Uterus (tissue), 4 donors: Measurements from ENCODE around the gene SIN3B. TPM values are rescaled to one million over a fixed set of nuclear protein-coding genes. Genes with fewer than 3 reads are reported as not detected.

ENCODE experiments used
- DNase-seq, 2 donors: peaks; one replicate each; pipeline ENCODE4 v3.0.0-alpha.2; 2019 to 2020
- H3K27ac ChIP-seq, 2 donors: fragments of 200-600 bp; sonication (generic); 1 replicate in 1 of 2; 2 replicates in 1 of 2; pipeline ENCODE4 v1.5.1; 2016 to 2018
- H3K27me3 ChIP-seq, 2 donors: fragments of 200-600 bp; sonication (generic); one replicate each; pipeline ENCODE4 v1.5.1; 2018 to 2019; ENCODE audit warnings: control low read depth in 1 of 2
- H3K36me3 ChIP-seq, 2 donors: fragments of 200-600 bp; sonication (generic); one replicate each; pipeline ENCODE4 v1.5.1; 2019; ENCODE audit warnings: control low read depth in 1 of 2
- H3K4me1 ChIP-seq, 2 donors: fragments of 200-600 bp; sonication (generic); one replicate each; pipeline ENCODE4 v1.5.1; 2018 to 2019; ENCODE audit warnings: control low read depth in 1 of 2
- H3K4me3 ChIP-seq, 2 donors: fragments of 200-600 bp; sonication (generic); 1 replicate in 1 of 2; 2 replicates in 1 of 2; pipeline ENCODE4 v1.5.1; 2018 to 2019; ENCODE audit warnings: mild to moderate bottlenecking in 1 of 2
- H3K9me3 ChIP-seq, 2 donors: fragments of 200-600 bp; sonication (generic); one replicate each; pipeline ENCODE4 v1.5.1; 2019; ENCODE audit warnings: control low read depth in 1 of 2
- CTCF ChIP-seq, 4 experiments: fragments of 200-600 bp in 2 of 4; fragments of 450-650 bp in 2 of 4; sonication (generic) in 2 of 4; IDR thresholded peaks; one replicate each; pipeline ENCODE4 v1.5.1; 2016 to 2019; ENCODE audit warnings: antibody characterized with exemption in 4 of 4, mild to moderate bottlenecking in 2 of 4, moderate library complexity in 1 of 4
- POLR2A ChIP-seq, 2 donors: fragments of 450-650 bp; IDR thresholded peaks; one replicate each; pipeline ENCODE4 v1.6.1; 2016; ENCODE audit warnings: antibody characterized with exemption in 2 of 2, mild to moderate bottlenecking in 1 of 2, moderate library complexity in 1 of 2
- intact Hi-C: fragments of 100-400 bp; cut with DNase I; formaldehyde crosslinking; loops from one replicate; pipeline ENCODE4 v1.15.1; 2023; ENCODE audit warnings: low total_unique reads
- total RNA-seq, 4 donors: library from RNA; depleted of rRNA in 3 of 4; stranded (reverse); fragments of >200 nt in 3 of 4; gene quantifications; one replicate each; pipeline versions ENCODE4 v1.1.0 to v1.2.4, GENCODE V29; 2014 to 2023
- donor health status: DM: yes; HTN: yes; CAD: no.

SIN3B gene
- total RNA-seq, 4 donors from 2014 or later, result 21.2 to 149 (median 92.3) TPM

- Histone ChIP-seq H3K4me3 (no peak overlapping the region), H3K4me1 (no peaks in the 10 kb centered on the region), H3K36me3 (no peaks in the 10 kb centered on the region), H3K27ac (no peak overlapping the region), H3K9me3 (no peaks in the 10 kb centered on the region), H3K27me3 (no peaks in the 10 kb centered on the region)
- no peak for TF ChIP-seq CTCF (IDR thresholded peaks at IDR 0.05)
- TF ChIP-seq POLR2A (IDR thresholded peaks at IDR 0.05), result no peak
- intact Hi-C loops, result no loop called here
- DNase-seq, result no peak
Observed at GRCh38 chr19:16807549-16808284, 21.5 kb upstream of the SIN3B start.

GRCh38 chr19:16814526-16815100, 14.6 kb upstream of the SIN3B start:
- H3K27me3 ChIP-seq, result no peaks in the 10 kb centered on the region
- no peak overlapping the region for H3K27ac ChIP-seq
- no peak for DNase-seq
- H3K4me1 ChIP-seq, result no peaks in the 10 kb centered on the region
- H3K4me3 ChIP-seq, result no peak overlapping the region
- no peak for TF ChIP-seq POLR2A (IDR thresholded peaks at IDR 0.05)
- no peak for TF ChIP-seq CTCF (IDR thresholded peaks at IDR 0.05)
- peaks cover 0 to 16% of the 10 kb centered on the region in 2 donors for H3K9me3 ChIP-seq
- H3K36me3 ChIP-seq, result no peaks in the 10 kb centered on the region
- intact Hi-C loops, result no loop called here

- no peak for DNase-seq
- intact Hi-C loops, result no loop called here
- Histone ChIP-seq H3K27me3 (no peaks in the 10 kb centered on the region), H3K4me3 (no peak overlapping the region), H3K36me3 (no peaks in the 10 kb centered on the region), H3K4me1 (peaks cover 0 to 3% of the 10 kb centered on the region in 2 donors), H3K9me3 (peaks cover 0 to 6% of the 10 kb centered on the region in 2 donors), H3K27ac (no peak overlapping the region)
- TF ChIP-seq POLR2A (IDR thresholded peaks at IDR 0.05) (no peak), CTCF (IDR thresholded peaks at IDR 0.05) (no peak)
Observed at GRCh38 chr19:16820056-16820455, 9.1 kb upstream of the SIN3B start.

- Histone ChIP-seq H3K9me3 (no peaks in the 10 kb centered on the region), H3K4me1 (peaks cover 0 to 6% of the 10 kb centered on the region in 2 donors), H3K27me3 (no peaks in the 10 kb centered on the region), H3K4me3 (no peak overlapping the region), H3K27ac (no peak overlapping the region), H3K36me3 (no peaks in the 10 kb centered on the region)
- DNase-seq, result no peak
- intact Hi-C loops, result no loop called here
- TF ChIP-seq CTCF (IDR thresholded peaks at IDR 0.05) (no peak), POLR2A (IDR thresholded peaks at IDR 0.05) (no peak)
Observed at GRCh38 chr19:16821081-16821480, 8.1 kb upstream of the SIN3B start.

DNA sequence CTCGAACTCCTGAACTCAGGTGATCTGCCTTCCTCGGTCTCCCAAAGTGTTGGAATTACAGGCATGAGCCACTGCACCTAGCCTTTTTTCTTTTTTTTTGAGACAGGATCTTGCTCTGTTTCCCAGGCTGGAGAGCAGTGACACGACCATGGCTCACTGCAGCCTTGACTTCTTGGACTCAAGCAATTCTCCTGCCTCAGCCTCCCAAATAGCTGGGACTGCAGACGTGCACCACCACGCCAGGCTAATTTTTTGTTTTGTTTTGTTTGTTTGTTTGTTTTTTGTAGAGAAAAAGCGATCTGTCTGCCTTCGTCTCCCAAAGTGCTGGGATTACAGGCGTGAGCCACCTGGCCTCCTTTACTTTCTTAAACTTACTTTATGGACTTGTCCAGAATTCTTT, 6.5 kb upstream of the SIN3B start:
- H3K27me3 ChIP-seq, result no peaks in the 10 kb centered on the region
- no peaks in the 10 kb centered on the region for H3K36me3 ChIP-seq
- H3K4me3 ChIP-seq, result no peak overlapping the region
- H3K4me1 ChIP-seq, result peaks cover 0 to 8% of the 10 kb centered on the region in 2 donors
- intact Hi-C loops, result no loop called here
- DNase-seq, result no peak
- H3K9me3 ChIP-seq, result no peaks in the 10 kb centered on the region
- TF ChIP-seq POLR2A (IDR thresholded peaks at IDR 0.05), result no peak
- H3K27ac ChIP-seq, result peak overlapping the region; percentile 88 to 91
